HG02938 (cell line): Measurements from ENCODE around the gene ANKRD9.

Experiments
- ATAC-seq: cut with Tn5 transposase; IDR thresholded peaks from one replicate; pipeline ENCODE4 v1.9.1; 2021; ENCODE audit warnings: mild to moderate bottlenecking, moderate library complexity; ENCODE audit not compliant: unreplicated experiment

Gene ANKRD9

DNA sequence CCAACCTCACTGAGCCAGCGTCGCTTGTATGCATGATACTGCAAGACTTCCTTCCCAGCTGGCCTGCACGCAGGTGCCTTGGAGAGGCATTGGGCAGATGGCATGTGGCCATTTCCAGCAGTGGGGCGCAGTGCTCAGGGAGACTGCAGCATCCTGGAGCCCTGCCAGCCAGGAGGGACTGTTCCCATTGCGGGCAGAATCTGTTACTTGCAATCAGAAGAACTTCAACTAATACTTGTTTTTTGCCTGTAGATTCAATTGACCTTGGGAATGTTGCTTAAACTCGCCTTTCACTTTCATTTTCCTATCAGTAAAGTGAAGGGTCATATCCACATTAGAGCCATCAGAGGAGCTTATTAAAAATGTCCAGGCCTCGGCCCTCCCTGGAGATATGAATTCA lies 29.8 kb downstream of the ANKRD9 start:
- no peak for ATAC-seq

GRCh38 chr14:102479107-102479506 lies 30.5 kb downstream of the ANKRD9 start:
- ATAC-seq = no peak

GRCh38 chr14:102474934-102475333 lies 34.6 kb downstream of the ANKRD9 start:
- no peak for ATAC-seq

GRCh38 chr14:102473559-102473958 lies 36.0 kb downstream of the ANKRD9 start:
- no peak for ATAC-seq

- ATAC-seq = no peak
These were observed 36.8 kb downstream of the ANKRD9 start for GRCh38 chr14:102472791-102473150.

DNA sequence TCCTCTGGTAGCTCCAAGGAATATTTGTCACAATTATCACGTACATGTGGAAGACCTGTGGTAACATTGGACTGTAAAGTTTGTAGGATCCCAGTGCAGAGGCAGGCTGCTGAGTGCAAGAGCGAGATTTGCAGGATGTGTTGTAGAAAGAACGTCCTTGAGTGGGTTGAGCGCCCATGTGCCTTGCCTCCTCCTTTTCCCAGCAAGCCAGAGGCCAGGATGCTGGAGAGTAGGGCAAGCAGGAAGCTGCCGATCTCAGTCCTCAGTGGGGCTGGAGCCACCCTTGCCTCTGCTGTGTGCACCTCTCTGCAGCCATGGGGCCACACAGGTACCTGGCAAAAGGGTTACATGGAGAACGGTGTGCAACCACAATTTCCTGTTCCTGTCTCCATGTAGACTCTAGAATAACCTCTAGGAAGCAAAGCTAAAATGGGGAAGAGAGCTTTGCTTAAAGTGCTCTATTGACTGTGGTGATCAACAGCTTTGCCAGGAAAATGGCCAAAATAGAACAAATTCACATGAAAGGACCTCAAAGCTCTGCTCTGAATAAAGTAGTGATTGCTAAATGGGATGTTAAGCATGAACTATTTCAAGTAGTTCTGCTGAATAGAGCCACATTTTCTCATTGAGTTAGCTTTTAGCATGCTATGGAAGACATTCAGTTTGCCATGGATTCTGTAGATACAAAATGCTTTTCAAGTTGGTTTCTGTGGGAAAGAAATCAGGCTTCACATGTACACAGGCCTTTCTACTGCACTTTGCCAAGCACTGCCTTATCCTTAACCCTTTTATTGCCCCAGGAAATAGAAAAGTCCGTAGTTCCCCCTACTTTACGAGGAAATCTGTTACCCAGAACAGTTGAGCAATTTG lies 37.4 kb downstream of the ANKRD9 start:
- ATAC-seq = no peak

GRCh38 chr14:102469261-102469660 lies 40.3 kb downstream of the ANKRD9 start:
- ATAC-seq = no peak

GRCh38 chr14:102464846-102465341 lies 44.7 kb downstream of the ANKRD9 start:
- ATAC-seq = no peak

DNA sequence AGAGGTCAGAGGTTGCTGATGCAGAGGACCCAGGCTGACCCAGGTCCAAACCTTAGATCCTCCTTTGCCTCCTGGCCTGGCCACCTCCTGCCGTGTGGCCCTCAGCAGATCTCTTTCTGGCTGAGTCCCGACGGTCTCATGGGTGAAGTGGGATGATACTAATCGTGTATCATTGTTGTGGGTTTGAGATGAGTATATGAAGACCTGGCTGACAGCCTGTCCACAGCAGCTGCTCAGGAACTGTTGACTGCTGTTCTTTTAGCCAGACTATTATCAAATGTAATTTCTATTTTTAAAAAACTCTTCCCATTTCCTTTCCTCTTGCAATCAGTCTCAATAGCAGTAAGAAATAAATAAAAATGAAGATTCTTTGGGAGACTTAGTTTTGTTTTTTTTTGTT lies 45.6 kb downstream of the ANKRD9 start:
- ATAC-seq = no peak

- ATAC-seq = no peak
These were observed 47.2 kb downstream of the ANKRD9 start for GRCh38 chr14:102462391-102462790.

GRCh38 chr14:102461490-102462338 lies 47.9 kb downstream of the ANKRD9 start:
- ATAC-seq = no peak

DNA sequence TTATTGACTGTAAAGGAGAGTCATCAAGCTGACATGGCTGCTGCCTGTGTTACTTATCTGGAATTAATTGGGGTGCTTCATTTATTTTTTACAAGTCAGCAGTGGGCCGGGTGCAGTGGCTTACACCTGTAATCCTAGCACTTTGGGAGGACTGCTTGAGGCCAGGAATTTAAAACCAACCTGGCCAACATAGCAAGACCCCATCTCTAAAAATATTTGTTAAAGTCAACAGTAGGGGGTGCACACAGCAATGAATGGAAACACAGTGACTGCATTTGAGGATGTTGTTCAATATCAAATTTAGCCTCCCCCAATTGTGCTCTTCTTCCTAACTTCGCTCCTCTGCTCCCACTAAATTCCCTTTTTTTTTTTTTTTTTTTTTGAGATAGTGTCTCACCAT lies 52.1 kb downstream of the ANKRD9 start:
- ATAC-seq = no peak

DNA sequence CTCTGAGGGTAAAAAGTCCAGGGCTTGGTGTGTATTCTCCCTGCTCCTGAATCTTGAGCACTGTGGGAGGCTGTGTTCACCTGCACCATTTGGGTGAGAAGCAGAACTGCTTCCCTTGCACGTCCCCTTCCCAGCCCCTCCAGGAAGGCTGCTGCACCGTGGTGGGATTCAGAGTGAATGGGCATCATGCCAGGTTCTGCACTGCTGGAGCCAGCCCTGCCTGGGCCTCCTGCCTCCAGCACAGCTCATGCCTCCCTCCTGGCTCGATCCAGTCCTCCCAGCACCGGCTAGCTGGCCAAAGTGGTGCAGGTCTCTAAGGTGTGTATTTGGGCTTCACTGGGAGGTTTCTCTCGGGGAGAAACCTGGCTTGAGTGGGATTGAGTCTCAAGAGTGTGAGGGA lies 54.9 kb downstream of the ANKRD9 start:
- no peak for ATAC-seq

- ATAC-seq = no peak
These were observed 57.3 kb downstream of the ANKRD9 start for GRCh38 chr14:102452302-102452701.
